OCI-LY3 (cell line): ENCODE data around the gene TMEM190.

Source experiments
- H2AFZ ChIP-seq: fragments of 200-600, 300-600 bp; shearing (Covaris generic); 2 replicates; pipeline ENCODE4 v1.6.0; 2014; ENCODE audit warnings: antibody characterized with exemption, low read depth, low read length
- H3K27ac ChIP-seq: fragments of 200-600, 300-600 bp; sonication (generic); 2 replicates; pipeline ENCODE4 v1.5.1; 2014; ENCODE audit warnings: mild to moderate bottlenecking, low read length, moderate library complexity, mixed read lengths
- H3K27me3 ChIP-seq: fragments of 200-600, 300-600 bp; sonication (generic); 2 replicates; pipeline ENCODE4 v1.6.1; 2014; ENCODE audit warnings: low read depth, low read length, mixed read lengths
- H3K36me3 ChIP-seq: fragments of 200-600, 300-600 bp; sonication (generic); replicated peaks from 2 replicates; pipeline ENCODE3; 2014; ENCODE audit warnings: low read depth, low read length, mixed read lengths
- H3K4me1 ChIP-seq: fragments of 300-600, 200-600 bp; sonication (generic); 2 replicates; pipeline ENCODE4 v1.6.1; 2014; ENCODE audit warnings: low read length, mixed read lengths
- H3K4me2 ChIP-seq: fragments of 200-600, 300-600 bp; sonication (generic); 2 replicates; pipeline ENCODE4 v1.6.1; 2014; ENCODE audit warnings: low read length, mixed read lengths
- H3K4me3 ChIP-seq: fragments of 300-600, 200-600 bp; sonication (generic); 2 replicates; pipeline ENCODE4 v1.5.1; 2014; ENCODE audit warnings: antibody characterized with exemption, mild to moderate bottlenecking, low read length, moderate library complexity
- H3K79me2 ChIP-seq: fragments of 300-600, 200-600 bp; shearing (Covaris generic); 2 replicates; pipeline ENCODE4 v1.6.1; 2014; ENCODE audit warnings: mild to moderate bottlenecking, low read length, mixed read lengths
- H3K9ac ChIP-seq: fragments of 300-600, 200-600 bp; shearing (Covaris generic); 2 replicates; pipeline ENCODE4 v1.6.0; 2014; ENCODE audit warnings: mild to moderate bottlenecking, low read length, moderate library complexity
- H3K9me3 ChIP-seq: fragments of 200-600, 300-600 bp; shearing (Covaris generic); 2 replicates; pipeline ENCODE4 v1.6.1; 2014; ENCODE audit warnings: low read length, mixed read lengths; ENCODE audit not compliant: insufficient read depth
- H4K20me1 ChIP-seq: fragments of 200-600, 300-600 bp; sonication (generic); 2 replicates; pipeline ENCODE4 v1.6.1; 2016; ENCODE audit warnings: low read length, mixed read lengths; ENCODE audit not compliant: insufficient read depth
- CTCF ChIP-seq: fragments of 200-600, 300-600 bp; sonication (generic); IDR thresholded peaks from 2 replicates; pipeline ENCODE4 v1.5.1; 2014; ENCODE audit warnings: antibody characterized with exemption, low read length, low read depth
- EZH2phosphoT487 ChIP-seq: fragments of 200-600 bp; shearing (Covaris generic); IDR thresholded peaks from 2 replicates; pipeline ENCODE4 v1.6.1; 2018; ENCODE audit warnings: antibody characterized with exemption, mixed run types, low read depth

The TMEM190 gene

GRCh38 chr19:55348317-55349034 is 28.1 kb upstream of the TMEM190 start:
- H2AFZ ChIP-seq, result no peak overlapping the region
- 0 out of 2 replicates have a peak, but pooled peaks cover 2% of the 10 kb centered on the region for H4K20me1 ChIP-seq
- H3K27me3 ChIP-seq, result no peaks in the 10 kb centered on the region
- TF ChIP-seq CTCF, result no peak
- no peak for TF ChIP-seq EZH2phosphoT487
- H3K4me1 ChIP-seq, result no peaks in the 10 kb centered on the region
- H3K9ac ChIP-seq, result no peak overlapping the region
- no peak overlapping the region for H3K27ac ChIP-seq
- H3K36me3 ChIP-seq, result peaks cover 3% of the 10 kb centered on the region
- H3K4me3 ChIP-seq, result no peak overlapping the region
- no peaks in the 10 kb centered on the region for H3K9me3 ChIP-seq
- no peaks in the 10 kb centered on the region for H3K79me2 ChIP-seq
- H3K4me2 ChIP-seq, result no peak overlapping the region

GRCh38 chr19:55350620-55351315 is 25.9 kb upstream of the TMEM190 start:
- no peaks in the 10 kb centered on the region; the same call in 1 of the 2 replicates for H3K27me3 ChIP-seq
- no peak overlapping the region for H3K4me2 ChIP-seq
- no peak for TF ChIP-seq EZH2phosphoT487
- TF ChIP-seq CTCF, result no peak
- H3K4me3 ChIP-seq, result no peak overlapping the region
- no peak overlapping the region for H2AFZ ChIP-seq
- no peaks in the 10 kb centered on the region for H3K79me2 ChIP-seq
- H3K9me3 ChIP-seq, result no peaks in the 10 kb centered on the region
- no peaks in the 10 kb centered on the region for H3K36me3 ChIP-seq
- H3K27ac ChIP-seq, result no peak overlapping the region
- H4K20me1 ChIP-seq, result 0 out of 2 replicates have a peak, but pooled peaks cover 2% of the 10 kb centered on the region
- H3K9ac ChIP-seq, result no peak overlapping the region
- H3K4me1 ChIP-seq, result no peaks in the 10 kb centered on the region

- Histone ChIP-seq H3K27ac (no peak overlapping the region), H2AFZ (no peak overlapping the region), H3K4me3 (no peak overlapping the region), H4K20me1 (0 out of 2 replicates have a peak, but pooled peaks cover 2% of the 10 kb centered on the region), H3K36me3 (no peaks in the 10 kb centered on the region), H3K4me2 (no peak overlapping the region), H3K9ac (no peak overlapping the region), H3K9me3 (no peaks in the 10 kb centered on the region), H3K4me1 (no peaks in the 10 kb centered on the region), H3K79me2 (no peaks in the 10 kb centered on the region), H3K27me3 (peaks cover 2% of the 10 kb centered on the region; the same call in 1 of the 2 replicates)
- TF ChIP-seq EZH2phosphoT487 (no peak), CTCF (no peak)
Observed at GRCh38 chr19:55352040-55352439, 24.6 kb upstream of the TMEM190 start.

- H3K27me3 ChIP-seq, result peaks cover 5% of the 10 kb centered on the region; the same call in 1 of the 2 replicates
- H2AFZ ChIP-seq, result no peak overlapping the region
- H3K27ac ChIP-seq, result no peak overlapping the region
- H3K9ac ChIP-seq, result no peak overlapping the region
- H3K9me3 ChIP-seq, result no peaks in the 10 kb centered on the region
- no peaks in the 10 kb centered on the region for H3K36me3 ChIP-seq
- H3K79me2 ChIP-seq, result no peaks in the 10 kb centered on the region
- no peaks in the 10 kb centered on the region for H3K4me1 ChIP-seq
- TF ChIP-seq EZH2phosphoT487, result no peak
- H3K4me2 ChIP-seq, result no peak overlapping the region
- no peak overlapping the region for H3K4me3 ChIP-seq
- H4K20me1 ChIP-seq, result 0 out of 2 replicates have a peak, but pooled peaks cover 2% of the 10 kb centered on the region
Observed at GRCh38 chr19:55352549-55353145, 24.0 kb upstream of the TMEM190 start.
